ENCODE results near the gene TCEA3.
"Not testable (repeated sequence)": the region's sequence is repeated elsewhere in the genome, so short reads cannot be mapped to it uniquely, and the experiment has no call there.

TCEA3 gene

GRCh38 chr1:23384312-23385058 lies 40.1 kb downstream of the TCEA3 start:
- H3K4me1 ChIP-seq (ENCODE audit: control insufficient read depth in 2 of 2, insufficient read depth in 2 of 2, low read length in 2 of 2), result no peaks in the 10 kb centered on the region
- peaks cover 0 to 3% of the 10 kb centered on the region in 2 donors for H3K27me3 ChIP-seq (ENCODE audit: control insufficient read depth in 2 of 2, insufficient read depth in 2 of 2, low read length in 2 of 2)
- H3K4me3 ChIP-seq (ENCODE audit: low read length in 2 of 2), result no peak overlapping the region
- H3K27ac ChIP-seq (ENCODE audit: low read depth in 2 of 2, low read length in 2 of 2), result no peak overlapping the region
- no peak overlapping the region for H3K9ac ChIP-seq (ENCODE audit: low read depth in 1 of 2, low read length in 2 of 2)
- H3K9me3 ChIP-seq (ENCODE audit: control insufficient read depth in 2 of 2, low read length in 2 of 2), result no peaks in the 10 kb centered on the region
- H3K36me3 ChIP-seq (ENCODE audit: control insufficient read depth in 2 of 2, insufficient read depth in 2 of 2, low read length in 2 of 2), result peaks cover 45 to 52% of the 10 kb centered on the region in 2 donors

DNA sequence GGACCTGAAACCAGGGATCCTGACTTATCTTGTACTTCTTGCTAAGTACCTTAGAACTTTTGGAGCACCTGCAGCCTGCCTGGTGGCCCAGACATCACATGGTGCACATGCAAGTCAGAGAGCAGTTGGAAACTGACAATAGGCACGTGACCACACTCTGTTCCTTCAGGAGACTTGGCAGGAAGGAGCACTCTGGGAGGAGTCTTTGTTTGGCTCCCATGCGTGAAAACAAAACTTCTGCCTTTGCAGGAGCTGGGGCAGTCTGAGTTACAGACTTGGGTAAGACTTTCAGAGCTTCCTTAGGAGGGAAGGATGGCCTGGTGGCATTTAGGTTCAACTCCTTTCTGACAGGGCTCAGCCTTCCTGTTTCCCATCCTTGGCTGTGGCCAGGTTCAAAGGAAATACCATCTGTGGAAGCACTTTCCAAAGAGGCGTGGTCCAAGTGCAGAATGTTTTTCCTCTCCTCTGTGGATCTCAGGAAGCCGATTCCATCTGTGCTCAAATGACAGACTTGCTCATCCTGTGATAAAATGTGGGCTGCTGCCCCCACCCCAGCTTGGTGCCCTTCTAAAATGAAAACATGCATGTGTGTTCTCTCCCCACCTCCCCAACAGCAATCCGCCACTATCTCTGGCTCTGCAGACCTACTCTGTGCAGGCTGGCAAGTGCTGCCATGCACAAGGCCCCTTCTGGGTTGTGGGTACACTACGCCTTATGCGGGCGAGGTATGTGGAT lies 40.8 kb downstream of the TCEA3 start:
- no peak overlapping the region for H3K9ac ChIP-seq (ENCODE audit: low read depth in 1 of 2, low read length in 2 of 2)
- no peak overlapping the region for H3K4me3 ChIP-seq (ENCODE audit: low read length in 2 of 2)
- no peaks in the 10 kb centered on the region for H3K4me1 ChIP-seq (ENCODE audit: control insufficient read depth in 2 of 2, insufficient read depth in 2 of 2, low read length in 2 of 2)
- peaks cover 0 to 3% of the 10 kb centered on the region in 2 donors for H3K27me3 ChIP-seq (ENCODE audit: control insufficient read depth in 2 of 2, insufficient read depth in 2 of 2, low read length in 2 of 2)
- no peaks in the 10 kb centered on the region for H3K9me3 ChIP-seq (ENCODE audit: control insufficient read depth in 2 of 2, low read length in 2 of 2)
- H3K36me3 ChIP-seq (ENCODE audit: control insufficient read depth in 2 of 2, insufficient read depth in 2 of 2, low read length in 2 of 2), result peaks cover 45 to 52% of the 10 kb centered on the region in 2 donors
- no peak overlapping the region for H3K27ac ChIP-seq (ENCODE audit: low read depth in 2 of 2, low read length in 2 of 2)

- H3K4me1 ChIP-seq (ENCODE audit: control insufficient read depth in 2 of 2, insufficient read depth in 2 of 2, low read length in 2 of 2), result peaks cover 5% of the 10 kb centered on the region in 2 donors
Observed at GRCh38 chr1:23381233-23381885, 43.2 kb downstream of the TCEA3 start.

DNA sequence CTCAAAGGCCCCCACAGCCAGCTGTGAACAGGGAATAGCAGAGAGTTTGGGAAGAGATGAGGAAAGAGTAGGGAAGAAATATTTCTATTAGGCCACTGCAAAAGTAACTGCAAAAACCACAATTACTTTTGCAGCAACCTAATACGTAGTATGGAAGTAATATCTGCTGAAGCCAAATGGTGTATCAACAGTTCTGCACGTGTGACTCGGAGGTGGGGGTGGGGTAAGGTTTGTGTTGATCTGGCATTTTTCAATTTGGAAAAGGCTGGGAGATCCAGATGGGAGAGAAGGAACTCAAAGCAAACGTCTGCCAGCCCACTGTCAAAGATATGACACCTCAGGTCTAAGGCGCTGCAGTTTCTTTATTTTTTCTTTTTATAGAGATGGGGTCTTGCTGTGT lies 43.8 kb downstream of the TCEA3 start:
- Histone ChIP-seq H3K36me3 (ENCODE audit: control insufficient read depth in 2 of 2, insufficient read depth in 2 of 2, low read length in 2 of 2) (peaks cover 33 to 41% of the 10 kb centered on the region in 2 donors), H3K27me3 (ENCODE audit: control insufficient read depth in 2 of 2, insufficient read depth in 2 of 2, low read length in 2 of 2) (peaks cover 0 to 3% of the 10 kb centered on the region in 2 donors), H3K4me1 (ENCODE audit: control insufficient read depth in 2 of 2, insufficient read depth in 2 of 2, low read length in 2 of 2) (peaks cover 5% of the 10 kb centered on the region in 2 donors), H3K4me3 (ENCODE audit: low read length in 2 of 2) (no peak overlapping the region), H3K9me3 (ENCODE audit: control insufficient read depth in 2 of 2, low read length in 2 of 2) (no peaks in the 10 kb centered on the region), H3K9ac (ENCODE audit: low read depth in 1 of 2, low read length in 2 of 2) (no peak overlapping the region), H3K27ac (ENCODE audit: low read depth in 2 of 2, low read length in 2 of 2) (no peak overlapping the region)

More at GRCh38 chr1:23381233-23381885, 43.2 kb downstream of the TCEA3 start:
- no peaks in the 10 kb centered on the region for H3K9me3 ChIP-seq (ENCODE audit: control insufficient read depth in 2 of 2, low read length in 2 of 2)
- no peak overlapping the region for H3K27ac ChIP-seq (ENCODE audit: low read depth in 2 of 2, low read length in 2 of 2)
- no peak overlapping the region for H3K4me3 ChIP-seq (ENCODE audit: low read length in 2 of 2)
- no peak overlapping the region for H3K9ac ChIP-seq (ENCODE audit: low read depth in 1 of 2, low read length in 2 of 2)
- H3K27me3 ChIP-seq (ENCODE audit: control insufficient read depth in 2 of 2, insufficient read depth in 2 of 2, low read length in 2 of 2), result peaks cover 0 to 3% of the 10 kb centered on the region in 2 donors
- H3K36me3 ChIP-seq (ENCODE audit: control insufficient read depth in 2 of 2, insufficient read depth in 2 of 2, low read length in 2 of 2), result peaks cover 38 to 46% of the 10 kb centered on the region in 2 donors

DNA sequence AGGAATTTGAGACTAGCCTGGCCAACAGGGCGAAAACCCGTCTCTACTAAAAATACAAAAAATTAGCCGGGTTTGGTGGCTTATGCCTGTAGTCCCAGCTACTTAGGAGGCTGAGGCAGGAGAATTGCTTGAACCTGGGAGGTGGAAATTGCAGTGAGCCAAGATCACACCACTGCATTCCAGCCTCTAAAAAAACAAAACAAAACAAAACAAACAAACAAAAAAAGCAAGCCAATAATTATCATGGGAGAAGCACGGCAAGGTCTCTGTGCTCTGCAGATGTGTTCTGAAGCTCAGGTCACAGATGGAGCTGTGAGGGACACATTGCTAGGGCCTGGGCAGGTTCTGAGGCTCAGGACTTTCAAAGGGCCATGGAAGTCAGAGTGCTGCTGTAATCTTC lies 44.3 kb downstream of the TCEA3 start:
- H3K4me1 ChIP-seq (ENCODE audit: control insufficient read depth in 2 of 2, insufficient read depth in 2 of 2, low read length in 2 of 2); H3K9ac ChIP-seq (ENCODE audit: low read depth in 1 of 2, low read length in 2 of 2); H3K27me3 ChIP-seq (ENCODE audit: control insufficient read depth in 2 of 2, insufficient read depth in 2 of 2, low read length in 2 of 2); H3K4me3 ChIP-seq (ENCODE audit: low read length in 2 of 2); H3K27ac ChIP-seq (ENCODE audit: low read depth in 2 of 2, low read length in 2 of 2); H3K9me3 ChIP-seq (ENCODE audit: control insufficient read depth in 2 of 2, low read length in 2 of 2): not testable (repeated sequence)
- H3K36me3 ChIP-seq (ENCODE audit: control insufficient read depth in 2 of 2, insufficient read depth in 2 of 2, low read length in 2 of 2), result peaks cover 28 to 36% of the 10 kb centered on the region in 2 donors

DNA sequence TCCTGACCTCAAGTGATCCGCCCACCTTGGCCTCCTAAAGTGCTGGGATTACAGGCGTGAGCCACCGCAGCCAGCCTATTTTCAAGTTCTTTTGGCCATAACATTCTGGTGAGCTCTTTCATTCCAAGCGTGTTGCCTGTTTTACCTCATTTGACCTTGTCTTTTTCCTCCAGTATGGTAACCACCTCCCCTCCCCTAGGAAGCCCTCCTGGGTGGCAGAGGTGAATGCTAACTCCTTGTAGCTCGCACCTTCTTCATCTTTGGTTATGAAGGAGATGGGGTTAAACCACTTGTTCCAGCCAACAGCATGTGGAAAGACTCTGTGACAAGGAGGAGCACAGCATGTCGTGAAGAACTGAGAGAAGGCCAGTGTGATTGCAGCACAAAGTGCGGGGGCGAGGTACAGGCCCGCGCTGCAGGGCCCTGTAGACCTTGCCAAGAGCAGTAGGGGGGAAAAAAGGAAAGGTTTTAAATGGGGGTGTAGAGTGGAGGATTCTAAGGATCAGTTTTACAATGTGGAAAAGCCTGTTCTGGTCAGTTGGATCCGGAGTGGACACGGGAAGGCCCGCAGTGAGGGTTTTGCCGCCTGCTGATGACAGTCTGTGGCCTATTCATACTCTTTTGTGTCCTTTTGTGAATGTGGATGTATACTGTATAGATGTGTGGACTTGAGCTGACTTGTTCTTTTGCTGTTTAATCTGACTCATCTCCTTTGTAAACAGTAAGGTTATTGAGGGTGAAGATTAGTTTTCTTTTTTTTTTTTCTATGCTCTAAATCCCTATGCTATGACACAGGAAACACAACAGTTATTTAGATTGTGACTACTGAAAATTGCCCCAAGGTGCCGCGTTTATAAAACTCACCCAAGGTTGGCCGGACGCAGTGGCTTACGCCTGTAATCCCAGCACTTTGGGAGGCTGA lies 47.4 kb downstream of the TCEA3 start:
- H3K4me1 ChIP-seq (ENCODE audit: control insufficient read depth in 2 of 2, insufficient read depth in 2 of 2, low read length in 2 of 2), result peaks cover 5% of the 10 kb centered on the region in 2 donors
- peaks cover 6 to 12% of the 10 kb centered on the region in 2 donors for H3K36me3 ChIP-seq (ENCODE audit: control insufficient read depth in 2 of 2, insufficient read depth in 2 of 2, low read length in 2 of 2)
- no peak overlapping the region for H3K4me3 ChIP-seq (ENCODE audit: low read length in 2 of 2)
- no peak overlapping the region for H3K9ac ChIP-seq (ENCODE audit: low read depth in 1 of 2, low read length in 2 of 2)
- no peaks in the 10 kb centered on the region for H3K27me3 ChIP-seq (ENCODE audit: control insufficient read depth in 2 of 2, insufficient read depth in 2 of 2, low read length in 2 of 2)
- H3K9me3 ChIP-seq (ENCODE audit: control insufficient read depth in 2 of 2, low read length in 2 of 2), result no peaks in the 10 kb centered on the region
- H3K27ac ChIP-seq (ENCODE audit: low read depth in 2 of 2, low read length in 2 of 2), result peak overlapping the region; percentile 32 to 73

GRCh38 chr1:23374079-23374735 lies 50.3 kb downstream of the TCEA3 start:
- not testable (repeated sequence) for H3K36me3 ChIP-seq (ENCODE audit: control insufficient read depth in 2 of 2, insufficient read depth in 2 of 2, low read length in 2 of 2); H3K27me3 ChIP-seq (ENCODE audit: control insufficient read depth in 2 of 2, insufficient read depth in 2 of 2, low read length in 2 of 2); H3K27ac ChIP-seq (ENCODE audit: low read depth in 2 of 2, low read length in 2 of 2); H3K9me3 ChIP-seq (ENCODE audit: control insufficient read depth in 2 of 2, low read length in 2 of 2); H3K9ac ChIP-seq (ENCODE audit: low read depth in 1 of 2, low read length in 2 of 2); H3K4me3 ChIP-seq (ENCODE audit: low read length in 2 of 2)
- peaks cover 24 to 26% of the 10 kb centered on the region in 2 donors for H3K4me1 ChIP-seq (ENCODE audit: control insufficient read depth in 2 of 2, insufficient read depth in 2 of 2, low read length in 2 of 2)

GRCh38 chr1:23371987-23372880 lies 52.3 kb downstream of the TCEA3 start:
- Histone ChIP-seq H3K36me3 (ENCODE audit: control insufficient read depth in 2 of 2, insufficient read depth in 2 of 2, low read length in 2 of 2) (no peaks in the 10 kb centered on the region), H3K9me3 (ENCODE audit: control insufficient read depth in 2 of 2, low read length in 2 of 2) (no peaks in the 10 kb centered on the region), H3K27me3 (ENCODE audit: control insufficient read depth in 2 of 2, insufficient read depth in 2 of 2, low read length in 2 of 2) (no peaks in the 10 kb centered on the region), H3K27ac (ENCODE audit: low read depth in 2 of 2, low read length in 2 of 2) (no peak overlapping the region), H3K4me3 (ENCODE audit: low read length in 2 of 2) (no peak overlapping the region), H3K4me1 (ENCODE audit: control insufficient read depth in 2 of 2, insufficient read depth in 2 of 2, low read length in 2 of 2) (peaks cover 25 to 29% of the 10 kb centered on the region in 2 donors), H3K9ac (ENCODE audit: low read depth in 1 of 2, low read length in 2 of 2) (no peak overlapping the region)

Measured in mucosa of rectum (tissue), 2 donors.